ENCODE measurements around the gene DAB2IP.
A peak's percentile ranks its signal among the peaks of the same experiment; 100 is the strongest.

Gene DAB2IP

GRCh38 chr9:121671612-121672155 is 20.2 kb downstream of the DAB2IP start:
- DNase-seq (ENCODE audit: low read depth): peak; percentile 83
- TF ChIP-seq CTCF (IDR thresholded peaks at IDR 0.05; ENCODE audit: low read length, missing control alignments): no peak
- H3K4me3 ChIP-seq (replicated peaks; ENCODE audit: low read depth, low read length): no peak overlapping the region

GRCh38 chr9:121672213-121672612 is 20.8 kb downstream of the DAB2IP start:
- TF ChIP-seq CTCF (IDR thresholded peaks at IDR 0.05; ENCODE audit: low read length, missing control alignments): no peak
- no peak overlapping the region for H3K4me3 ChIP-seq (replicated peaks; ENCODE audit: low read depth, low read length)
- DNase-seq (ENCODE audit: low read depth): peak; percentile 45

- no peak for DNase-seq (ENCODE audit: low read depth)
- H3K4me3 ChIP-seq (replicated peaks; ENCODE audit: low read depth, low read length): no peak overlapping the region
- no peak for TF ChIP-seq CTCF (IDR thresholded peaks at IDR 0.05; ENCODE audit: low read length, missing control alignments)
These were observed 21.6 kb downstream of the DAB2IP start for GRCh38 chr9:121672986-121673385.

- no peak overlapping the region for H3K4me3 ChIP-seq (replicated peaks; ENCODE audit: low read depth, low read length)
- no peak for DNase-seq (ENCODE audit: low read depth)
- no peak for TF ChIP-seq CTCF (IDR thresholded peaks at IDR 0.05; ENCODE audit: low read length, missing control alignments)
These were observed 22.1 kb downstream of the DAB2IP start for GRCh38 chr9:121673576-121673975.

GRCh38 chr9:121674017-121674416 is 22.6 kb downstream of the DAB2IP start:
- no peak for DNase-seq (ENCODE audit: low read depth)
- no peak for TF ChIP-seq CTCF (IDR thresholded peaks at IDR 0.05; ENCODE audit: low read length, missing control alignments)

GRCh38 chr9:121674952-121675351 is 23.5 kb downstream of the DAB2IP start:
- H3K4me3 ChIP-seq (replicated peaks; ENCODE audit: low read depth, low read length): no peak overlapping the region
- no peak for TF ChIP-seq CTCF (IDR thresholded peaks at IDR 0.05; ENCODE audit: low read length, missing control alignments)
- no peak for DNase-seq (ENCODE audit: low read depth)

More at GRCh38 chr9:121674017-121674416, 22.6 kb downstream of the DAB2IP start:
- H3K4me3 ChIP-seq (replicated peaks; ENCODE audit: low read depth, low read length): no peak overlapping the region

- no peak overlapping the region for H3K4me3 ChIP-seq (replicated peaks; ENCODE audit: low read depth, low read length)
- TF ChIP-seq CTCF (IDR thresholded peaks at IDR 0.05; ENCODE audit: low read length, missing control alignments): no peak
These were observed 23.9 kb downstream of the DAB2IP start for GRCh38 chr9:121675381-121675780.

More at GRCh38 chr9:121675381-121675780, 23.9 kb downstream of the DAB2IP start:
- DNase-seq (ENCODE audit: low read depth): no peak

Data from fibroblast of pulmonary artery (primary cell).